Measurements from ENCODE around the gene LAP3.

Gene LAP3

GRCh38 chr4:17619416-17620105 lies 42.6 kb downstream of the LAP3 start:
- H3K27me3 ChIP-seq (ENCODE audit: control insufficient read depth, insufficient read depth, low read length), result no peaks in the 10 kb centered on the region
- H3K36me3 ChIP-seq (ENCODE audit: control insufficient read depth, insufficient read depth, low read length), result peaks cover 82% of the 10 kb centered on the region
- H3K4me1 ChIP-seq (ENCODE audit: control insufficient read depth, insufficient read depth, low read length), result 0 out of 2 replicates have a peak, but pooled peaks cover 3% of the 10 kb centered on the region
- no peak overlapping the region for H3K27ac ChIP-seq (ENCODE audit: low read depth, low read length)
- H3K4me3 ChIP-seq (ENCODE audit: low read depth, low read length), result no peak overlapping the region
- no peaks in the 10 kb centered on the region for H3K9me3 ChIP-seq (ENCODE audit: control insufficient read depth, insufficient read depth, low read length)
- H3K9ac ChIP-seq (ENCODE audit: low read depth, low read length), result no peak overlapping the region

- no peak overlapping the region for H3K4me3 ChIP-seq (ENCODE audit: low read depth, low read length)
- H3K27ac ChIP-seq (ENCODE audit: low read depth, low read length), result no peak overlapping the region
- H3K9ac ChIP-seq (ENCODE audit: low read depth, low read length), result no peak overlapping the region
- no peaks in the 10 kb centered on the region for H3K27me3 ChIP-seq (ENCODE audit: control insufficient read depth, insufficient read depth, low read length)
- no peaks in the 10 kb centered on the region for H3K4me1 ChIP-seq (ENCODE audit: control insufficient read depth, insufficient read depth, low read length)
- H3K9me3 ChIP-seq (ENCODE audit: control insufficient read depth, insufficient read depth, low read length), result no peaks in the 10 kb centered on the region
- peaks cover 99% of the 10 kb centered on the region for H3K36me3 ChIP-seq (ENCODE audit: control insufficient read depth, insufficient read depth, low read length)
Measured at GRCh38 chr4:17623451-17624001, 46.5 kb downstream of the LAP3 start.

GRCh38 chr4:17624821-17625220 lies 47.8 kb downstream of the LAP3 start:
- Histone ChIP-seq H3K27ac (ENCODE audit: low read depth, low read length) (no peak overlapping the region), H3K4me3 (ENCODE audit: low read depth, low read length) (no peak overlapping the region), H3K36me3 (ENCODE audit: control insufficient read depth, insufficient read depth, low read length) (peaks cover 100% of the 10 kb centered on the region), H3K9ac (ENCODE audit: low read depth, low read length) (no peak overlapping the region), H3K27me3 (ENCODE audit: control insufficient read depth, insufficient read depth, low read length) (no peaks in the 10 kb centered on the region), H3K9me3 (ENCODE audit: control insufficient read depth, insufficient read depth, low read length) (no peaks in the 10 kb centered on the region), H3K4me1 (ENCODE audit: control insufficient read depth, insufficient read depth, low read length) (no peaks in the 10 kb centered on the region)

GRCh38 chr4:17630228-17630627 lies 53.2 kb downstream of the LAP3 start:
- Histone ChIP-seq H3K9me3 (ENCODE audit: control insufficient read depth, insufficient read depth, low read length) (no peaks in the 10 kb centered on the region), H3K27ac (ENCODE audit: low read depth, low read length) (no peak overlapping the region), H3K36me3 (ENCODE audit: control insufficient read depth, insufficient read depth, low read length) (peaks cover 99% of the 10 kb centered on the region), H3K4me1 (ENCODE audit: control insufficient read depth, insufficient read depth, low read length) (peaks cover 3% of the 10 kb centered on the region; the same call in 1 of the 2 replicates), H3K9ac (ENCODE audit: low read depth, low read length) (no peak overlapping the region), H3K27me3 (ENCODE audit: control insufficient read depth, insufficient read depth, low read length) (no peaks in the 10 kb centered on the region), H3K4me3 (ENCODE audit: low read depth, low read length) (no peak overlapping the region)

- no peak overlapping the region for H3K4me3 ChIP-seq (ENCODE audit: low read depth, low read length)
- no peaks in the 10 kb centered on the region for H3K27me3 ChIP-seq (ENCODE audit: control insufficient read depth, insufficient read depth, low read length)
- H3K36me3 ChIP-seq (ENCODE audit: control insufficient read depth, insufficient read depth, low read length), result peaks cover 70% of the 10 kb centered on the region
- H3K9ac ChIP-seq (ENCODE audit: low read depth, low read length), result no peak overlapping the region
- no peak overlapping the region for H3K27ac ChIP-seq (ENCODE audit: low read depth, low read length)
- H3K4me1 ChIP-seq (ENCODE audit: control insufficient read depth, insufficient read depth, low read length), result peaks cover 3% of the 10 kb centered on the region; the same call in 1 of the 2 replicates
- H3K9me3 ChIP-seq (ENCODE audit: control insufficient read depth, insufficient read depth, low read length), result no peaks in the 10 kb centered on the region
Measured at GRCh38 chr4:17633600-17633999, 56.6 kb downstream of the LAP3 start.

GRCh38 chr4:17635056-17635455 lies 58.1 kb downstream of the LAP3 start:
- Histone ChIP-seq H3K4me1 (ENCODE audit: control insufficient read depth, insufficient read depth, low read length) (peaks cover 3% of the 10 kb centered on the region; the same call in 1 of the 2 replicates), H3K27ac (ENCODE audit: low read depth, low read length) (no peak overlapping the region), H3K4me3 (ENCODE audit: low read depth, low read length) (no peak overlapping the region), H3K9ac (ENCODE audit: low read depth, low read length) (no peak overlapping the region), H3K27me3 (ENCODE audit: control insufficient read depth, insufficient read depth, low read length) (no peaks in the 10 kb centered on the region), H3K36me3 (ENCODE audit: control insufficient read depth, insufficient read depth, low read length) (peaks cover 56% of the 10 kb centered on the region), H3K9me3 (ENCODE audit: control insufficient read depth, insufficient read depth, low read length) (no peaks in the 10 kb centered on the region)

GRCh38 chr4:17636341-17636695 lies 59.3 kb downstream of the LAP3 start:
- Histone ChIP-seq H3K4me1 (ENCODE audit: control insufficient read depth, insufficient read depth, low read length) (peaks cover 3% of the 10 kb centered on the region; the same call in 1 of the 2 replicates), H3K9ac (ENCODE audit: low read depth, low read length) (no peak overlapping the region), H3K27ac (ENCODE audit: low read depth, low read length) (peak overlapping the region; percentile 69), H3K36me3 (ENCODE audit: control insufficient read depth, insufficient read depth, low read length) (peaks cover 44% of the 10 kb centered on the region), H3K9me3 (ENCODE audit: control insufficient read depth, insufficient read depth, low read length) (no peaks in the 10 kb centered on the region), H3K27me3 (ENCODE audit: control insufficient read depth, insufficient read depth, low read length) (no peaks in the 10 kb centered on the region), H3K4me3 (ENCODE audit: low read depth, low read length) (no peak overlapping the region)

GRCh38 chr4:17636696-17637622 lies 60.0 kb downstream of the LAP3 start:
- peaks cover 3% of the 10 kb centered on the region; the same call in 1 of the 2 replicates for H3K4me1 ChIP-seq (ENCODE audit: control insufficient read depth, insufficient read depth, low read length)
- H3K27me3 ChIP-seq (ENCODE audit: control insufficient read depth, insufficient read depth, low read length), result no peaks in the 10 kb centered on the region
- H3K9ac ChIP-seq (ENCODE audit: low read depth, low read length), result no peak overlapping the region
- H3K36me3 ChIP-seq (ENCODE audit: control insufficient read depth, insufficient read depth, low read length), result peaks cover 37% of the 10 kb centered on the region
- H3K9me3 ChIP-seq (ENCODE audit: control insufficient read depth, insufficient read depth, low read length), result no peaks in the 10 kb centered on the region
- peak overlapping the region; percentile 69 for H3K27ac ChIP-seq (ENCODE audit: low read depth, low read length)
- H3K4me3 ChIP-seq (ENCODE audit: low read depth, low read length), result no peak overlapping the region

- Histone ChIP-seq H3K27ac (ENCODE audit: low read depth, low read length) (no peak overlapping the region), H3K9ac (ENCODE audit: low read depth, low read length) (no peak overlapping the region), H3K4me1 (ENCODE audit: control insufficient read depth, insufficient read depth, low read length) (no peaks in the 10 kb centered on the region), H3K36me3 (ENCODE audit: control insufficient read depth, insufficient read depth, low read length) (peaks cover 16% of the 10 kb centered on the region), H3K4me3 (ENCODE audit: low read depth, low read length) (no peak overlapping the region), H3K27me3 (ENCODE audit: control insufficient read depth, insufficient read depth, low read length) (peaks cover 10% of the 10 kb centered on the region), H3K9me3 (ENCODE audit: control insufficient read depth, insufficient read depth, low read length) (no peaks in the 10 kb centered on the region)
Measured at GRCh38 chr4:17639136-17639535, 62.1 kb downstream of the LAP3 start.

- H3K9me3 ChIP-seq (ENCODE audit: control insufficient read depth, insufficient read depth, low read length), result no peaks in the 10 kb centered on the region
- no peak overlapping the region for H3K9ac ChIP-seq (ENCODE audit: low read depth, low read length)
- no peaks in the 10 kb centered on the region for H3K36me3 ChIP-seq (ENCODE audit: control insufficient read depth, insufficient read depth, low read length)
- peak overlapping the region; percentile 39 for H3K4me3 ChIP-seq (ENCODE audit: low read depth, low read length)
- H3K27me3 ChIP-seq (ENCODE audit: control insufficient read depth, insufficient read depth, low read length), result peaks cover 10% of the 10 kb centered on the region
- H3K27ac ChIP-seq (ENCODE audit: low read depth, low read length), result no peak overlapping the region
- no peaks in the 10 kb centered on the region for H3K4me1 ChIP-seq (ENCODE audit: control insufficient read depth, insufficient read depth, low read length)
Measured at GRCh38 chr4:17642398-17642783, 65.4 kb downstream of the LAP3 start.

- no peak overlapping the region for H3K27ac ChIP-seq (ENCODE audit: low read depth, low read length)
- no peaks in the 10 kb centered on the region for H3K36me3 ChIP-seq (ENCODE audit: control insufficient read depth, insufficient read depth, low read length)
- no peak overlapping the region for H3K9ac ChIP-seq (ENCODE audit: low read depth, low read length)
- H3K4me3 ChIP-seq (ENCODE audit: low read depth, low read length), result no peak overlapping the region
- no peaks in the 10 kb centered on the region for H3K4me1 ChIP-seq (ENCODE audit: control insufficient read depth, insufficient read depth, low read length)
- no peaks in the 10 kb centered on the region for H3K9me3 ChIP-seq (ENCODE audit: control insufficient read depth, insufficient read depth, low read length)
- peaks cover 10% of the 10 kb centered on the region for H3K27me3 ChIP-seq (ENCODE audit: control insufficient read depth, insufficient read depth, low read length)
Measured at GRCh38 chr4:17646693-17647092, 69.7 kb downstream of the LAP3 start.

Measured in HUES48 (cell line).